Lower leg skin (tissue), 3 donors: Measurements from ENCODE around the gene CEP85.

Experiments
- POLR2A ChIP-seq, 2 donors: fragments of 450-650 bp; IDR thresholded peaks; one replicate each; pipeline ENCODE4 v1.6.1; 2016 to 2017; ENCODE audit warnings: antibody characterized with exemption in 2 of 2, mild to moderate bottlenecking in 1 of 2, moderate library complexity in 1 of 2
- TF ChIP-seq, protein P1 (sequence below), 3 donors: fragments of 450-650 bp; IDR thresholded peaks; one replicate each; pipeline ENCODE4 v1.5.1; 2016; ENCODE audit warnings: antibody characterized with exemption in 3 of 3, mild to moderate bottlenecking in 3 of 3, moderate library complexity in 2 of 3

DNA sequence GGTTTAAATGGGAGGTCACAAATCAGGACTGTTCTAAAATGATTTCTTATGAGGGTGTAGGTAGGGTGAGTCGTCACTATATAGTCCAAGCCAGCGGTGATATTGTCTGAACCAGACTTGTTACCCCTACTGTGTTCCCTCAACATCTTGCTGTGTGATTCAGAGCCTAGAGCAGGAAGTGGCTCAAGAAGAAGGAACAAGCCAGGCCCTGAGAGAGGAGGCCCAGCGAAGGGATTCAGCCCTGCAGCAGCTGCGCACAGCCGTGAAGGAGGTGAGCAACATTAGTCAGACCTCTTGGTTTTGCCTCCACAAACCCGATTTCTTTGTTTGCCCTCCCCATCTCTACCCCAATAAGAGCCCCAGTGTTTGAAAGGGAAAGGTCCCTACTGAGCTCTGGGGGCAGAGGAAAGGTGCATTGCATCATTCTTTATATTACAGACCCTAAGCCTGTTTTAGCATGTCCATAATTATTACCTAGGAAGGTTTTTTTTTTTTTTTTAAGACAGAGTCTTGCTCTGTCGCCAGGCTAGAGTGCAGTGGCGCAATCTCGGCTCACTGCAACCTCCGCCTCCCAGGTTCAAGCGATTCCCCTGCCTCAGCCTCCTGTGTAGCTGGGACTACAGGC is 40.9 kb downstream of the CEP85 start:
- TF ChIP-seq, protein P1, sequence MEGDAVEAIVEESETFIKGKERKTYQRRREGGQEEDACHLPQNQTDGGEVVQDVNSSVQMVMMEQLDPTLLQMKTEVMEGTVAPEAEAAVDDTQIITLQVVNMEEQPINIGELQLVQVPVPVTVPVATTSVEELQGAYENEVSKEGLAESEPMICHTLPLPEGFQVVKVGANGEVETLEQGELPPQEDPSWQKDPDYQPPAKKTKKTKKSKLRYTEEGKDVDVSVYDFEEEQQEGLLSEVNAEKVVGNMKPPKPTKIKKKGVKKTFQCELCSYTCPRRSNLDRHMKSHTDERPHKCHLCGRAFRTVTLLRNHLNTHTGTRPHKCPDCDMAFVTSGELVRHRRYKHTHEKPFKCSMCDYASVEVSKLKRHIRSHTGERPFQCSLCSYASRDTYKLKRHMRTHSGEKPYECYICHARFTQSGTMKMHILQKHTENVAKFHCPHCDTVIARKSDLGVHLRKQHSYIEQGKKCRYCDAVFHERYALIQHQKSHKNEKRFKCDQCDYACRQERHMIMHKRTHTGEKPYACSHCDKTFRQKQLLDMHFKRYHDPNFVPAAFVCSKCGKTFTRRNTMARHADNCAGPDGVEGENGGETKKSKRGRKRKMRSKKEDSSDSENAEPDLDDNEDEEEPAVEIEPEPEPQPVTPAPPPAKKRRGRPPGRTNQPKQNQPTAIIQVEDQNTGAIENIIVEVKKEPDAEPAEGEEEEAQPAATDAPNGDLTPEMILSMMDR (IDR thresholded peaks at IDR 0.05) = no peak
- TF ChIP-seq POLR2A (IDR thresholded peaks at IDR 0.05) = no peak
